ENCODE data around the gene PLXDC2.

Gene PLXDC2

GRCh38 chr10:19915816-19916215 lies 99.6 kb downstream of the PLXDC2 start:
- DNase-seq, result no peak

DNA sequence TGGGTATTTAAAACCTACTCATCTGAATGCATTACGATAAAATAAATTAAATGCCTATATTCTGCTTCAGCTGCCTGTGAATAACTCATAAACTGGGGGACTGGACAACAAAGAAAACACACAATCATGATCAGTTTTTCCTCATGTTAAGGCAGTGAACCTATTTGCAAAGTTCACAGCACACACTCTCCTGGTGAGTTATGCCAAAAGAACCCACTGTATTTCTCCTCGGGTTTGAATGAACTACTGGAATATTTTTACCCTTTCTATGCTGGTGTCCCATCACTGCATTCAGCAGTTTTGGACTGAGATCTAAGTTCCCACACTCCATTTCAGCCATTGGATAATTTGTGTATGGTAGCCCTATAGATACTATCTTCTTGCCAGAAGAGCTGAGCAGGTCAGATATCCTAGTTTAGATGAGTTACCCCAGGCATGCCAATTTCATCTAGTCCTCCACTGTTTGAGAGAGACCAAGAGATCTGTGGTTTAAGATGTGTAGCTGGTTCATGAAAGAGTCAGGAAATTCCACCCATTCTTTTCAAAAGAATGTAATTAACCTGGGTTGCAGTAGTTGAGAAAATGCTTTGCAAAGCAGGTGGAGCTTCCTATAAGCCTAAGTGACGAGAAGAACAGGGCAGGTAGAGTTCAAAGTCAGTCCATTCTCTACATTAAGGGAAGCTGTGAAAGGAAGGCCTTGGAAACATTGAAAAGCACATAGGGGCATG lies 101.7 kb downstream of the PLXDC2 start:
- DNase-seq, result no peak

DNA sequence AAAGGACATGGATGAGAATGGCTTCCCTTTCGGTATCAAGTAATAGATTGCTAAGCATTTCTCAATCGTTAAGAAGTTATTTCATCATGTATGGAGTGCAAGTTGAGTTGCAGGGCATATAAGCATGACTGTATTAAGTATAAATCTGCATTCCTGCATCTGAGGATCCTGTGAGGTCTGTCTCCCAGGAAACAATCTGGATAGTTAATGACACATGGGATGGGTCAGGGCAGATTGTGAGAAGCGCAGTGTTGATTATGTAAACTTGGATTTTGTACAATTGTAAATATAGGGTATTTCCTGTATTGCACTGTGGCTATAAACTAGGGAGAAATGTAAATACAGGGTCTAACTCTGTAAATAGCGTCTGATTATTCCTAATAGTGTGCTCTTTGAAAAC lies 102.6 kb downstream of the PLXDC2 start:
- DNase-seq, result no peak

DNA sequence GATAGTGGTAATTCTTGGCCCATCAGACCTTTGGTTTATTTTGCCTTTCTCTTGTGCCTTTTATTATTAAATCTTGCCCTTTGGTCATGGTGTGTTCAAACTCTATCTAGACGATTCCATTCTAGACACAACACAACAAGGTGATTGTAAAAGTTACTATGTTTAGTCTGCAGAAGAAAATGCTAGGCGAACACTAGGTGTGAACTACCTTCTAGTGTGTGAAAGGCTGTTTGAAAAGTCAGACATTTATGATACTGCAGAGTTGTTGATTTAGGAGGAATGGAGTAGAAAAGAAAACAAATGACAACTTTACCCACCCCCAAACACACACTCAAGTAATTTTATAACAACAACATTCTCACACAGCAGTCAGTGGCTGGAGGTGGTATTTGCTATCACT lies 103.4 kb downstream of the PLXDC2 start:
- no peak for DNase-seq

GRCh38 chr10:19920075-19920726 lies 104.0 kb downstream of the PLXDC2 start:
- DNase-seq, result no peak

- no peak for DNase-seq
These were observed 105.3 kb downstream of the PLXDC2 start for GRCh38 chr10:19921300-19922140.

GRCh38 chr10:19922236-19922963 lies 106.2 kb downstream of the PLXDC2 start:
- DNase-seq, result no peak

DNA sequence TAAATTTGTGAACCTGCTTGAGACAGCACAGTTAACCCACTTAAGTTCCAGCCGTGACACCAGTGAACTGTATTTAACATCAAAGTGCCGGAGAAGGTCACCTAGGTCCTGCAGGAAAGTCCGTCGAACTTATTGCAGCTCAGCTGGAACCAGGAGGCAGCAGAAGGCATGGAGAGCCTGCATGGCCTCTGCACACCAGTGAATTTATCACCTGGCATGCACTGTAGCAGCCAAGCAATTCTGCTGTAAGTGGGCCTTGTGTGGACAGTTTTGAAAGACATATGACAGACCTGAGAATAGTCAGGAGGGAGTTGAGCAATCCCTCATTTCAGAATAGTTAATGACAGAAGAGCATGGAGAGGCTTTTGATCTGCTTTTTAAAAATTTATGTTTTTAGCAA lies 108.8 kb downstream of the PLXDC2 start:
- no peak for DNase-seq

GRCh38 chr10:19928936-19929335 lies 112.7 kb downstream of the PLXDC2 start:
- no peak for DNase-seq

- no peak for DNase-seq
These were observed 113.4 kb downstream of the PLXDC2 start for GRCh38 chr10:19929506-19930140.

DNA sequence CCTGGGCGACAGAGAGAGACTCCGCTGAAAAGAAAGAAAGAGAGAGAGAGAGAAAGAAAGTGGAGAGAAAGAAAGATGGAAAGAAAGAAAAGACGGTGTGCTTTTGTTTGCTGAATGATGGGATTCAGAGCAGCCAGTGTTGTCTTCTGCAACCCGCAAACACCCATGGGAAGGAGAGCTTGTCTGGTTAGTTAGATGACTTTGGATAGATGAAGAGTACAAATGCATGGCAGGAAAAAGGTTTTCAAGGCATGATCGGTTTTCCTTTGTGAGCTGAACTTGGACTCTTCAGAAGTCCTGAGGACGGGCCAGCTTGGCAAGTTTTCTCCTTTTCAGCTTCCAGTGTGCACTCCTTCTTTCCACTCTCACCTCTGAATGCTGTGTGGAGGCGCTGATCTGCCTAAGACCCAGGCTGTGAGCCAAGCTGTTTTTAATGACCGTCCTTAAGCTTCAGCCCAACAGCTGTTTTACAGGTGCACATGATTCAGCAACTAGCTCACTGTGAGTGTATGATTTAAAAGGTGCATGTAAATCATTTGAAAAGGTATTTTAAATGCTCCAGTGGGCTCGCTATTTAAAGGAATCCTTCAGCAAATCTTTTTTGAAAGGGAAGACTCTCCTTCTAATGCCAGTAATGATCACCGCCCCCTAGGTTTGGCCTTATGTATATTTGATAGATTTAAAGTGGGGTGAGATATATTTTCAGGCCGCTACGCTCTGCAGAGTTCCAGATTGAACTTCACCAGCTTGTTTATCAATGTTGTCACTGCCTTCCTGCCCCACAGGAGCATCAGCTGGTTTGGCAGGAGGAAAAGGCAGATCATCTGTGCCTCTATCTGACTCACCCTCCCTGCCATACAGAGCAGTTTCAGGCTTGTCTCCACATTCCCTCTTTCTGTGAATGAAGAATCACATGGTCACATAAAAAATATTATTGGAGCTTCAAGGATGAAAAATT lies 115.0 kb downstream of the PLXDC2 start:
- DNase-seq, result no peak

GRCh38 chr10:19931894-19932590 lies 115.8 kb downstream of the PLXDC2 start:
- DNase-seq, result no peak

DNA sequence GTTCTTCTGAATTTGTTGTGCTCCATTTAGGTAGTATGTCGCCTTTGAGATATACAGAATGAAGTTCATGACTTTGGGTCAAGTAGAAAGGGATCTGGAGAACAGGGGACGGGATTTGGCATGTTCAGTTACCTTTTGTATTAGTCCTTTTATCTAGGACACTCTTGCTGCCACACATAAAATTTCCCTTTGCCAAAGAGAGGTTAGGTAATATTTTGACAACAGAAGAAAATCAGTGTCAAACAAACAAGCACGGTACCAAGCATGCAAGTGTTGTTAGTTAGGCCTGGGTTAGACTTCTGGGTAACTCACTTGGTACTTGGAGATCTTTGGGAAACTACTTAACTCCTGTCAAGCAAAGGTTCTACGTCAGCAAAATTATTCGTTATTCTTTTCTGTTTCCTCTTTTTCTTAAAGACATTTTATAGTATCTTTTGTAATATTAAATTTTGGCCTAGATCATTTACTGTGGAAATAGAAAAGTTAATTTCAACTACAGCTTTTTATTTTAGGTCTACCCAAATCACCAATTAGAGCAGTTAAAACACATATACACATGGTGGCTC lies 116.7 kb downstream of the PLXDC2 start:
- DNase-seq, result no peak

GRCh38 chr10:19933772-19934171 lies 117.5 kb downstream of the PLXDC2 start:
- DNase-seq, result no peak

- DNase-seq, result no peak
These were observed 118.9 kb downstream of the PLXDC2 start for GRCh38 chr10:19935176-19935575.

DNA sequence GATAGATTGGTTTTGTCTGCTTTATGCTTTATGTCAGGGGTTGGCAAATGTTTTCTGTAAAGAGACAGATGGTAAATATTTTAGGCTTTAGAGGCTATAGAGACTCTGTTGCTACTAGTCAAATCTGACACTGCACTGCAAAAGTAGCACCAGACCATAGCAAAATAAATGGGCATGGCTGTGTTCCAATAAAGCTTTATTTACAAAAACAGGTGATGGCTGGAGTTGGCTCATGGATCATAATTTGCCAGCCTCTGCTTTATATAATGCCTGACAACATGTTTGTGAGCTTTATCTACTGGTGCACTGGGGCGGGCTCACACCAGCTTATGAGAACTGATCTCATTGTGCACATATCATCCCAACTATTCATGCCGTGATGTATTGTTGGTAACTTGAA lies 120.1 kb downstream of the PLXDC2 start:
- DNase-seq, result no peak

GRCh38 chr10:19937989-19938388 lies 121.8 kb downstream of the PLXDC2 start:
- DNase-seq, result no peak

GRCh38 chr10:19941206-19941880 lies 125.1 kb downstream of the PLXDC2 start:
- DNase-seq, result no peak

DNA sequence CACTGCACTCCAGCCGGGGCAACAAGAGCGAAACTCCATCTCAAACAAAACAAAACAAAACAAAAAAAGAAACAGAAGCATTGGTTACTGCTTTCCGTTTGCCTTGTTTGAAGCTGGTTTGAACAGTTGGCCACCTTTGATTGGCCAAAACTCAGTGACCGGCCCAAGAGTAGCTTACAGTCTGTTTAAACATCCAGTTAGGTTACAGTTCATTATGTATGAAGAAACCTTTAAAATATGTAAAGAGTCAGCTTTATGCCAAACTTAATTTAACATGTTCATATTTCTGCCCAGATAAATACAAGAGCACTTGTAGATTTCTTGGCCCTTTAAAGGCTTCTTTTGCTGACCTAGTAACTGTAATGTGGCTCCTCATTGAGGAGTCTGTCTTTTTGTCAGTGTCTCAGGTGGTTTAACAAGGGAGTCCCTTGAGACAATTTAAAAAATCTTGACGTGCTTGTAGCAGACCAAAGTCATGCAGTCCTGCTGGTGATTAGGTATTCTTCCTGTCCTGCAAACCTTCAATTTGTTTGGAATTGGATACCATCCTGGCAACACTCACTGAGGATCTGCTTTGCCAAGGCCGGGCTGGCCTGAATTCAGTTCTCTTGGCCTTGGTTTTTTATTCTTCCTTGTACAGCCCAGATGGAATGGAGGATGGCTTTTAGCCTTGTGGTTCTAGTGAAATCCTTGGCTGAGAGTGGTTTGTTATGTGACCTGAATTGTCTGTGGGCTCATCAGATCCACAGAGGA lies 128.9 kb downstream of the PLXDC2 start:
- DNase-seq, result no peak
